ENCODE data around the gene PRR30.

PRR30 gene

GRCh38 chr2:27149570-27150405 lies 10.6 kb upstream of the PRR30 start:
- ChIA-PET POLR2A (interaction anchor here (0.6 kb wide), 1 partner anchor 464 kb away, joined by 3 read pairs; no protein-coding TSS in a partner anchor), CTCF (interaction anchor here (1.3 to 7.1 kb wide), 3 partner anchors 15 to 130 kb away, joined by 3 to 30 read pairs (median 7); partner anchors contain the start of gene PREB)
- DNase-seq (ENCODE audit: extremely low spot score), result no peak
- no peak for TF ChIP-seq CTCF (IDR thresholded peaks at IDR 0.05; ENCODE audit: control extremely low read depth, extremely low read depth, low read depth, missing control alignments)

- ChIA-PET CTCF (interaction anchor here (1.3 to 7.1 kb wide), 2 partner anchors 14 to 21 kb away, joined by 3 to 30 read pairs; partner anchors contain the start of gene PREB), POLR2A (interaction anchor here (0.6 kb wide), 1 partner anchor 465 kb away, joined by 3 read pairs; no protein-coding TSS in a partner anchor)
- no peak for TF ChIP-seq CTCF (IDR thresholded peaks at IDR 0.05; ENCODE audit: control extremely low read depth, extremely low read depth, low read depth, missing control alignments)
- no peak for DNase-seq (ENCODE audit: extremely low spot score)
These were observed 9.7 kb upstream of the PRR30 start, which contains the start of gene TCF23 for GRCh38 chr2:27148801-27149439. Gene TCF23, plus strand, starts transcription at chr2:27149004. Its CDS starts 130 bp downstream, at chr2:27149134.

GRCh38 chr2:27147935-27148334 lies 8.7 kb upstream of the PRR30 start:
- no peak for DNase-seq (ENCODE audit: extremely low spot score)
- CTCF ChIA-PET, result interaction anchor here (1.4 to 7.1 kb wide), 2 partner anchors 9 to 22 kb away, joined by 3 to 30 read pairs; partner anchors contain the start of gene PRR30

GRCh38 chr2:27145682-27146081 lies 6.5 kb upstream of the PRR30 start:
- no peak for DNase-seq (ENCODE audit: extremely low spot score)
- ChIA-PET POLR2A (no interaction called here), CTCF (interaction anchor here (0.8 to 1.8 kb wide), 4 partner anchors 9 to 134 kb away, joined by 3 to 7 read pairs (median 3); partner anchors contain the start of gene PREB)
- no peak for TF ChIP-seq CTCF (IDR thresholded peaks at IDR 0.05; ENCODE audit: control extremely low read depth, extremely low read depth, low read depth, missing control alignments)

More at GRCh38 chr2:27147935-27148334, 8.7 kb upstream of the PRR30 start:
- POLR2A ChIA-PET, result no interaction called here
- TF ChIP-seq CTCF (IDR thresholded peaks at IDR 0.05; ENCODE audit: control extremely low read depth, extremely low read depth, low read depth, missing control alignments), result no peak

GRCh38 chr2:27143285-27143684 lies 4.1 kb upstream of the PRR30 start:
- POLR2A ChIA-PET, result no interaction called here
- CTCF ChIA-PET, result interaction anchor here (1.0 kb wide), 1 partner anchor 17 kb away, joined by 3 read pairs; no protein-coding TSS in a partner anchor
- TF ChIP-seq CTCF (IDR thresholded peaks at IDR 0.05; ENCODE audit: control extremely low read depth, extremely low read depth, low read depth, missing control alignments), result no peak
- DNase-seq (ENCODE audit: extremely low spot score), result no peak

- no peak for DNase-seq (ENCODE audit: extremely low spot score)
- TF ChIP-seq CTCF (IDR thresholded peaks at IDR 0.05; ENCODE audit: control extremely low read depth, extremely low read depth, low read depth, missing control alignments), result no peak
- POLR2A ChIA-PET, result no interaction called here
- CTCF ChIA-PET, result interaction anchor here (1.5 kb wide), 1 partner anchor 20 kb away, joined by 3 read pairs; no protein-coding TSS in a partner anchor
These were observed 1.1 kb downstream of the PRR30 start for GRCh38 chr2:27138111-27138510.
